ENCODE results near the gene MTFP1. TPM values are rescaled to one million over a fixed set of nuclear protein-coding genes. Genes with fewer than 3 reads are reported as not detected.
A peak's percentile ranks its signal among the peaks of the same experiment; 100 is the strongest.

MTFP1 gene
- total RNA-seq, 1 experiment from 2014 or later: 86.9 TPM

DNA sequence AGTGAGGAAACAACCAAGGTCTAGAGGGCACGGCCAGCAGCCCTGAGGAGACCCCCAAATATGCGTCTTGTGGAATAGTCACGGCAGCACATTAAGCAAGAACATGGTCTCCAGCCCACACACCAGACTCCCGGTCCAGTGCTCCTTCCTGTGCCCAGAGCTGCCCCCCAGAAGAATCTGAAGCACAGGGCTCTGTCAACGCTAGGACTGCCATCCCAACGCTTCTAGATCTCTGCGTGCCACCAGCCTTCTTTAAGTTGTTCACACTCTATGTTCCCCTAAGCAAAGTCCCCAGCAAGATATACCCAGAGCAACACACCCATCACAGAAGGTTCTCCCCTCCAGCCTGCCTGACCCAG, 32.3 kb upstream of the MTFP1 start:
- H3K9me3 ChIP-seq (ENCODE audit: low read depth, low read length, poor library complexity, severe bottlenecking): no peaks in the 10 kb centered on the region
- POLR2A ChIA-PET (ENCODE audit: low non-redundant PET): interaction anchor here (0.7 kb wide), 1 partner anchor 14 kb away, joined by 15 read pairs; no protein-coding TSS in a partner anchor
- no peak overlapping the region for H3K4me3 ChIP-seq (ENCODE audit: low read depth, low read length, poor library complexity, severe bottlenecking)
- TF ChIP-seq, protein P1, sequence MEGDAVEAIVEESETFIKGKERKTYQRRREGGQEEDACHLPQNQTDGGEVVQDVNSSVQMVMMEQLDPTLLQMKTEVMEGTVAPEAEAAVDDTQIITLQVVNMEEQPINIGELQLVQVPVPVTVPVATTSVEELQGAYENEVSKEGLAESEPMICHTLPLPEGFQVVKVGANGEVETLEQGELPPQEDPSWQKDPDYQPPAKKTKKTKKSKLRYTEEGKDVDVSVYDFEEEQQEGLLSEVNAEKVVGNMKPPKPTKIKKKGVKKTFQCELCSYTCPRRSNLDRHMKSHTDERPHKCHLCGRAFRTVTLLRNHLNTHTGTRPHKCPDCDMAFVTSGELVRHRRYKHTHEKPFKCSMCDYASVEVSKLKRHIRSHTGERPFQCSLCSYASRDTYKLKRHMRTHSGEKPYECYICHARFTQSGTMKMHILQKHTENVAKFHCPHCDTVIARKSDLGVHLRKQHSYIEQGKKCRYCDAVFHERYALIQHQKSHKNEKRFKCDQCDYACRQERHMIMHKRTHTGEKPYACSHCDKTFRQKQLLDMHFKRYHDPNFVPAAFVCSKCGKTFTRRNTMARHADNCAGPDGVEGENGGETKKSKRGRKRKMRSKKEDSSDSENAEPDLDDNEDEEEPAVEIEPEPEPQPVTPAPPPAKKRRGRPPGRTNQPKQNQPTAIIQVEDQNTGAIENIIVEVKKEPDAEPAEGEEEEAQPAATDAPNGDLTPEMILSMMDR (conservative IDR thresholded peaks at IDR 0.05; ENCODE audit: low read depth, low read length): no peak
- TF ChIP-seq EZH2 (IDR thresholded peaks at IDR 0.05; ENCODE audit: borderline replicate concordance, low read depth, low read length, poor library complexity, severe bottlenecking): no peak
- DNase-seq (ENCODE audit: low spot score): no peak
- H3K27me3 ChIP-seq (replicated peaks; ENCODE audit: insufficient read depth, low read depth, low read length, poor library complexity): no peaks in the 10 kb centered on the region
- intact Hi-C loops (cut with micrococcal nuclease; ENCODE audit: unreplicated experiment): no loop called here
- no peak overlapping the region for H3K27ac ChIP-seq (ENCODE audit: low read depth, low read length, poor library complexity, severe bottlenecking)
- BruUV-seq (replicated peaks): no TSS peak
- H3K36me3 ChIP-seq (ENCODE audit: insufficient read depth, low read length, poor library complexity, severe bottlenecking): no peaks in the 10 kb centered on the region
- peaks cover 21% of the 10 kb centered on the region for H3K4me1 ChIP-seq (ENCODE audit: insufficient read depth, low read length, poor library complexity, severe bottlenecking)
- CTCF ChIA-PET: no interaction called here

DNA sequence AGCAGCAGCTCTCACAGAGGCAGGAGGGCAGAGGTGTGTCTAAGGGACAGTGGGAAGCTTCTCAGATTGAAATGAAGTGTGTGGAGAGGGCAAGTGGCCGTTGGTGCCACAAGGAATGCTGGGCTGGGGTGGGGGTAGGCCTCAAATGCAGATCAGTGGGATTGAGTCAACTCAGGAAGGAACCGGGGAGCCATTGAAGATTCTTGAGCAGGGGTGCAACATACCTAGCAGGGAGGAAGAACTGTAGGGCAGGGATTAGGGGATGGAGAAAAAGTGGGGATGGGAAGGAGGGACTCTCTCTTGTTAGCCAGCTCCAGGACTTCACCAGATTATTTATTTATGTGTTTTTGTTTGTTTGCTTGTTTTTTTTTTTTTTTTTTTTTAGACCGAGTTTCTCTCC, 31.7 kb upstream of the MTFP1 start:
- TF ChIP-seq EZH2 (IDR thresholded peaks at IDR 0.05; ENCODE audit: borderline replicate concordance, low read depth, low read length, poor library complexity, severe bottlenecking): no peak
- TF ChIP-seq, protein P1 (conservative IDR thresholded peaks at IDR 0.05; ENCODE audit: low read depth, low read length): no peak
- intact Hi-C loops (cut with micrococcal nuclease; ENCODE audit: unreplicated experiment): no loop called here
- H3K4me1 ChIP-seq (ENCODE audit: insufficient read depth, low read length, poor library complexity, severe bottlenecking): peaks cover 26% of the 10 kb centered on the region
- POLR2A ChIA-PET (ENCODE audit: low non-redundant PET): interaction anchor here (0.7 kb wide), 1 partner anchor 14 kb away, joined by 15 read pairs; no protein-coding TSS in a partner anchor
- no peaks in the 10 kb centered on the region for H3K27me3 ChIP-seq (replicated peaks; ENCODE audit: insufficient read depth, low read depth, low read length, poor library complexity)
- H3K9me3 ChIP-seq (ENCODE audit: low read depth, low read length, poor library complexity, severe bottlenecking): no peaks in the 10 kb centered on the region
- no peak overlapping the region for H3K27ac ChIP-seq (ENCODE audit: low read depth, low read length, poor library complexity, severe bottlenecking)
- H3K36me3 ChIP-seq (ENCODE audit: insufficient read depth, low read length, poor library complexity, severe bottlenecking): no peaks in the 10 kb centered on the region
- CTCF ChIA-PET: interaction anchor here (0.6 kb wide), 1 partner anchor 766 kb away, joined by 4 read pairs; no protein-coding TSS in a partner anchor
- no peak for DNase-seq (ENCODE audit: low spot score)
- no peak overlapping the region for H3K4me3 ChIP-seq (ENCODE audit: low read depth, low read length, poor library complexity, severe bottlenecking)
- BruUV-seq (replicated peaks): no TSS peak

DNA sequence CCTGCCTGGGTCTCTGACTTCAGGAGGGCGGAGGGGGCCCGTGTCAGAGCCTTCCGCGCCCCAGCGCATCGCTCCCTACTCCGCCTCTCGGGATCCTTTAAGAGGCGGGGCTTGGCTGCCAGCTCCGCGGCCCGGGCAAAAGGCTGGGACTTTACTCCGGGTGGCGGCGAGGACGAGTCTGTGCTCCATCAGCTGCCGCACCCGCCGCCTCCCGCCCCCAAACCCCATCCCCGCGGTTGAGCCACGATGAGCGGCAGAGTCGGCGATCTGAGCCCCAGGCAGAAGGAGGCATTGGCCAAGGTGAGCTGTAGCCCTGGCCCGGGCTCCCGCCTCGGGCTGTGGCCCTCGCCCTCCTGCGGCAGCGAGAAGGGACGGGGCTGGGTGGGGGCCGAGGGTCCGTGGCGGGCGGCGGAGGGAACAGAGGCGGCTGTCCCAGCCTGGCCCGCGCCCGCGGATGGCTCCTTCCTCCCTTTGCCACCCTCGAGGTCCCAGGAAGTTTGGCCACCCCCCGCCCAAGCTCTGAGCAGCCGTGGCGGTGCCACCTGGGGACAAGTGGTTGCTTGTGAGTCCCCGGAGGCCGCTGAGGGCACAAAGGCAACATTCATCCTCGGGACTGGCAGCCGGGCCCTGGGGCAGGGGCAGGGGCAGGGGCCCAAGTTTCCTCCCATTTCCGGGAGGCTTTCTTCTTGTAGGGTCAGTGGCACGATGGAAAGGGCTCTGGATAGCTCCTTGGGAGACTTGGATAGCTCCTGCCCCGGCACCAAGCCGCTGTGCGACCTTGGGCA, 28.5 kb upstream of the MTFP1 start, which contains the start of gene SEC14L2:
Gene SEC14L2, plus strand, starts transcription at position 148 of the 785 bp plus-strand sequence. Its CDS starts 99 bp downstream, at position 247.
- Histone ChIP-seq H3K36me3 (ENCODE audit: insufficient read depth, low read length, poor library complexity, severe bottlenecking) (no peaks in the 10 kb centered on the region), H3K4me1 (ENCODE audit: insufficient read depth, low read length, poor library complexity, severe bottlenecking) (peaks cover 26% of the 10 kb centered on the region), H3K9me3 (ENCODE audit: low read depth, low read length, poor library complexity, severe bottlenecking) (no peaks in the 10 kb centered on the region), H3K27me3 (replicated peaks; ENCODE audit: insufficient read depth, low read depth, low read length, poor library complexity) (no peaks in the 10 kb centered on the region), H3K4me3 (ENCODE audit: low read depth, low read length, poor library complexity, severe bottlenecking) (peak within 1 kb of the TSS; percentile 74), H3K27ac (ENCODE audit: low read depth, low read length, poor library complexity, severe bottlenecking) (peak within 1 kb of the TSS; percentile 62)
- DNase-seq (ENCODE audit: low spot score): peak; percentile 80
- BruUV-seq (replicated peaks): TSS peak; percentile 54
- POLR2A ChIA-PET (ENCODE audit: low non-redundant PET): interaction anchor here (0.6 to 1.0 kb wide), 2 partner anchors 28 to 756 kb away, joined by 9 to 14 read pairs; no protein-coding TSS in a partner anchor
- CTCF ChIA-PET: interaction anchor here (0.6 to 1.9 kb wide), 4 partner anchors 10 to 630 kb away, joined by 4 to 5 read pairs (median 4); partner anchors contain the start of gene ZMAT5
- TF ChIP-seq EZH2 (IDR thresholded peaks at IDR 0.05; ENCODE audit: borderline replicate concordance, low read depth, low read length, poor library complexity, severe bottlenecking): no peak
- TF ChIP-seq, protein P1 (conservative IDR thresholded peaks at IDR 0.05; ENCODE audit: low read depth, low read length): no peak
- intact Hi-C loops (cut with micrococcal nuclease; ENCODE audit: unreplicated experiment): no loop called here
